ENCODE results near the gene PLXDC2. TPM values are rescaled to one million over a fixed set of nuclear protein-coding genes. Genes with fewer than 3 reads are reported as not detected.

Gene PLXDC2
- total and polyA plus RNA-seq, 2 donors (not counting 1 experiment from before 2014, with no cell fraction given), result 0.07 TPM

DNA sequence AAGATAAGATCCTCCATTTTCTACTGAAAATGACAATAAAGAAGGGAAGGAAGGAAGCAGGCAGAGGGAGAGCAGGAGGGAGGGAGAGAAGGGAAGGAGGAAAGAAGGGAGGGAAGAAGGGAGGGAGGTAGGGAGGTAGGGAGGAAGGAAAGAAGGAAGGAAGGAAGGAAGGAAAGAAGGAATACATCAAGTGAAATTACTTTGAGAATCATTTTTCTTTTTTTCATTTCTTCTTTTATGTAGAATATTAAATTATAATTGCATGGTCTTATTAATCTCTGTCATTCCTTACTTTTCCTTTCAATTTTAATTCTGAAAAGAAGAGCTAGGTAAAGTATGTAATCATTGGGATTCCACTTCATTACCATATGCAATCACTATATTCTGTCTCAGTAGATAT, 97.8 kb downstream of the PLXDC2 start:
- ATAC-seq (ENCODE audit: low read depth) (no peak), DNase-seq (no peak)
- Histone ChIP-seq H3K4me3 (ENCODE audit: control extremely low read depth in 1 of 5, extremely low read depth in 1 of 5, insufficient read depth in 1 of 5, low read depth in 2 of 5, low read length in 4 of 5) (no peak overlapping the region), H3K27ac (ENCODE audit: low read length in 2 of 2) (no peak overlapping the region), H3K9me3 (ENCODE audit: control extremely low read depth in 1 of 3, control insufficient read depth in 2 of 3, insufficient read depth in 1 of 3, low read length in 2 of 3) (peaks cover 0 to 2% (median 0%) of the 10 kb centered on the region in 3 donors), H3K4me2 (replicated peaks; ENCODE audit: low read depth, low read length, poor library complexity, severe bottlenecking) (no peak overlapping the region), H3K36me3 (replicated peaks in 1 of 2; ENCODE audit: control extremely low read depth in 1 of 2, control insufficient read depth in 1 of 2, extremely low read depth in 1 of 2, insufficient read depth in 2 of 2, low read length in 1 of 2) (no peaks in the 10 kb centered on the region), H3K27me3 (replicated peaks in 1 of 4; ENCODE audit: control extremely low read depth in 1 of 4, control insufficient read depth in 3 of 4, insufficient read depth in 4 of 4, low read length in 3 of 4) (no peaks in the 10 kb centered on the region), H2AFZ (ENCODE audit: insufficient read depth, low read depth, low read length, poor library complexity, severe bottlenecking) (no peak overlapping the region), H3K9ac (ENCODE audit: low read length) (no peak overlapping the region), H4K20me1 (ENCODE audit: control insufficient read depth, insufficient read depth, low read length, poor library complexity, severe bottlenecking) (no peaks in the 10 kb centered on the region), H3K4me1 (ENCODE audit: control insufficient read depth in 2 of 2, insufficient read depth in 2 of 2, low read length in 2 of 2) (no peaks in the 10 kb centered on the region), H3K79me2 (ENCODE audit: control insufficient read depth, insufficient read depth, low read length) (no peaks in the 10 kb centered on the region)
- Mint-ChIP-seq H3K4me3 (no peak overlapping the region), H3K27me3 (no peaks in the 10 kb centered on the region), H3K4me1 (no peaks in the 10 kb centered on the region), H3K27ac (no peak overlapping the region), H3K9me3 (ENCODE audit: insufficient read depth) (peaks cover 2% of the 10 kb centered on the region)
- TF ChIP-seq, protein P1, sequence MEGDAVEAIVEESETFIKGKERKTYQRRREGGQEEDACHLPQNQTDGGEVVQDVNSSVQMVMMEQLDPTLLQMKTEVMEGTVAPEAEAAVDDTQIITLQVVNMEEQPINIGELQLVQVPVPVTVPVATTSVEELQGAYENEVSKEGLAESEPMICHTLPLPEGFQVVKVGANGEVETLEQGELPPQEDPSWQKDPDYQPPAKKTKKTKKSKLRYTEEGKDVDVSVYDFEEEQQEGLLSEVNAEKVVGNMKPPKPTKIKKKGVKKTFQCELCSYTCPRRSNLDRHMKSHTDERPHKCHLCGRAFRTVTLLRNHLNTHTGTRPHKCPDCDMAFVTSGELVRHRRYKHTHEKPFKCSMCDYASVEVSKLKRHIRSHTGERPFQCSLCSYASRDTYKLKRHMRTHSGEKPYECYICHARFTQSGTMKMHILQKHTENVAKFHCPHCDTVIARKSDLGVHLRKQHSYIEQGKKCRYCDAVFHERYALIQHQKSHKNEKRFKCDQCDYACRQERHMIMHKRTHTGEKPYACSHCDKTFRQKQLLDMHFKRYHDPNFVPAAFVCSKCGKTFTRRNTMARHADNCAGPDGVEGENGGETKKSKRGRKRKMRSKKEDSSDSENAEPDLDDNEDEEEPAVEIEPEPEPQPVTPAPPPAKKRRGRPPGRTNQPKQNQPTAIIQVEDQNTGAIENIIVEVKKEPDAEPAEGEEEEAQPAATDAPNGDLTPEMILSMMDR (IDR thresholded peaks at IDR 0.05), result no peak
- TF ChIP-seq EZH2 (IDR thresholded peaks at IDR 0.05; ENCODE audit: borderline replicate concordance, insufficient read depth, low read depth, low read length, poor library complexity, severe bottlenecking), result no peak
- ChIA-PET CTCF (no interaction called here), POLR2A (no interaction called here)
- intact Hi-C loops (cut with micrococcal nuclease), result no loop called here

DNA sequence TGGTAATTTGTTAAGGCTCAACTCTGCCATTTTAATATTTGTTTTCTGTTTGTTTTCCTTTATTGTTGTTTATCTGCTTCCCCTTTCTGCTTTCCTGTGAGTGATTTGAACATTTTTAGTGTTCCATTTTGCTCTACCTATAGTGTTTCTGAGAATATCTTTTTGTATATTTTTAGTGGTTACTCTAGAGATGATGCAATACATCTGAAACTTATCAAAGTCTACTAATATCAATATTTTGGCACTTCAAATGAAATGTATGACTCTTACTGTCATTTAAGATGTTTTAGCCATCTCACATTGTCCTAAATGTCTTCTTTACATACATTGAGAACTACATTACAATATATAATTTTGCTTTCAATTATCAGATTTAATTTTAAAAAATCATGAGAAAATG, 98.9 kb downstream of the PLXDC2 start:
- Mint-ChIP-seq H3K9me3 (ENCODE audit: insufficient read depth) (no peaks in the 10 kb centered on the region), H3K4me3 (no peak overlapping the region), H3K4me1 (no peaks in the 10 kb centered on the region), H3K27ac (no peak overlapping the region), H3K27me3 (no peaks in the 10 kb centered on the region)
- no peaks in the 10 kb centered on the region for H4K20me1 ChIP-seq (ENCODE audit: control insufficient read depth, insufficient read depth, low read length, poor library complexity, severe bottlenecking)
- no peaks in the 10 kb centered on the region for H3K27me3 ChIP-seq (replicated peaks in 1 of 4; ENCODE audit: control extremely low read depth in 1 of 4, control insufficient read depth in 3 of 4, insufficient read depth in 4 of 4, low read length in 3 of 4)
- intact Hi-C loops (cut with micrococcal nuclease), result no loop called here
- H3K27ac ChIP-seq (ENCODE audit: low read length in 2 of 2), result no peak overlapping the region
- peaks cover 0 to 2% (median 0%) of the 10 kb centered on the region in 3 donors for H3K9me3 ChIP-seq (ENCODE audit: control extremely low read depth in 1 of 3, control insufficient read depth in 2 of 3, insufficient read depth in 1 of 3, low read length in 2 of 3)
- H3K79me2 ChIP-seq (ENCODE audit: control insufficient read depth, insufficient read depth, low read length), result no peaks in the 10 kb centered on the region
- POLR2A ChIA-PET, result no interaction called here
- DNase-seq (no peak), ATAC-seq (ENCODE audit: low read depth) (no peak)
- no peak for TF ChIP-seq EZH2 (IDR thresholded peaks at IDR 0.05; ENCODE audit: borderline replicate concordance, insufficient read depth, low read depth, low read length, poor library complexity, severe bottlenecking)
- TF ChIP-seq, protein P1 (IDR thresholded peaks at IDR 0.05), result no peak
- no peak overlapping the region for H3K4me2 ChIP-seq (replicated peaks; ENCODE audit: low read depth, low read length, poor library complexity, severe bottlenecking)
- no peaks in the 10 kb centered on the region for H3K4me1 ChIP-seq (ENCODE audit: control insufficient read depth in 2 of 2, insufficient read depth in 2 of 2, low read length in 2 of 2)
- no peak overlapping the region for H3K4me3 ChIP-seq (ENCODE audit: control extremely low read depth in 1 of 5, extremely low read depth in 1 of 5, insufficient read depth in 1 of 5, low read depth in 2 of 5, low read length in 4 of 5)
- CTCF ChIA-PET, result no interaction called here
- H2AFZ ChIP-seq (ENCODE audit: insufficient read depth, low read depth, low read length, poor library complexity, severe bottlenecking), result no peak overlapping the region
- H3K36me3 ChIP-seq (replicated peaks in 1 of 2; ENCODE audit: control extremely low read depth in 1 of 2, control insufficient read depth in 1 of 2, extremely low read depth in 1 of 2, insufficient read depth in 2 of 2, low read length in 1 of 2), result no peaks in the 10 kb centered on the region
- H3K9ac ChIP-seq (ENCODE audit: low read length), result no peak overlapping the region

All from B cell (primary cell).